DND-41 (cell line): ENCODE data around the gene NCS1.

Experiments
- CTCF ChIP-seq: IDR thresholded peaks from 2 replicates; pipeline ENCODE4 v1.5.1; 2012; ENCODE audit warnings: borderline replicate concordance, low read length, moderate library complexity, mild to moderate bottlenecking; ENCODE audit not compliant: poor library complexity, severe bottlenecking; ENCODE audit errors: extremely low read depth
- EZH2 ChIP-seq: IDR thresholded peaks from 3 replicates; pipeline ENCODE4 v1.6.1; 2012; ENCODE audit warnings: borderline replicate concordance, low read depth, mild to moderate bottlenecking, moderate library complexity, low read length, inconsistent platforms; ENCODE audit not compliant: severe bottlenecking

GRCh38 chr9:130214776-130215340, 42.7 kb downstream of the NCS1 start:
- no peak for TF ChIP-seq CTCF
- TF ChIP-seq EZH2 = no peak
